ENCODE data around the gene SAFB2. TPM values are rescaled to one million over a fixed set of nuclear protein-coding genes. Genes with fewer than 3 reads are reported as not detected.

The SAFB2 gene
- total RNA-seq, 1 donor from 2014 or later, result 91.9 TPM

DNA sequence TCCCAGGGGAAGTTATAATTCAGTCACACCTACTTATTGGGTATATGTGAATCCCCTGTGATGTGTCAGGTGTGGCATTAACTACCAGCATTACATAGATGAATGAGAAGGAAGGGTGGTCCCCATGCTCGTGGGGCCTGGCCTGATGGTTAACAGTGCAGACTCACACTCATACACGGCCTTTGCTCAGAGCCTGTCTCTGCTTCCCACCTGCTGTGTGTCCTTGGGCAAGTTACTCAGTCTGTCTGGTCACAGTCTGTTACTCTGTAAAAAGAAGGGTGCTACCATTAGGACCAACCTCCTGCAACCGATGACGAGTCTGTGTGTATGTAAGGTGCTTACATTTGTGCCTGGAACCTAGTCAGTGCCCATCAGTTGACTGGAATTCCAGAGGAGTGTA lies 24.1 kb upstream of the SAFB2 start:
- no peaks in the 10 kb centered on the region for H3K4me1 Mint-ChIP-seq (ENCODE audit: unreplicated experiment)
- no peak overlapping the region for H3K27ac Mint-ChIP-seq (ENCODE audit: unreplicated experiment)
- TF ChIP-seq CTCF (IDR thresholded peaks at IDR 0.05), result no peak
- no peak overlapping the region for H3K4me3 Mint-ChIP-seq (ENCODE audit: unreplicated experiment)
- H3K9me3 Mint-ChIP-seq (ENCODE audit: unreplicated experiment), result no peaks in the 10 kb centered on the region
- no peaks in the 10 kb centered on the region for H3K27me3 Mint-ChIP-seq (ENCODE audit: unreplicated experiment)
- no peak for DNase-seq (ENCODE audit: extremely low spot score, unreplicated experiment)
- H3K36me3 Mint-ChIP-seq (ENCODE audit: unreplicated experiment), result peaks cover 56% of the 10 kb centered on the region

DNA sequence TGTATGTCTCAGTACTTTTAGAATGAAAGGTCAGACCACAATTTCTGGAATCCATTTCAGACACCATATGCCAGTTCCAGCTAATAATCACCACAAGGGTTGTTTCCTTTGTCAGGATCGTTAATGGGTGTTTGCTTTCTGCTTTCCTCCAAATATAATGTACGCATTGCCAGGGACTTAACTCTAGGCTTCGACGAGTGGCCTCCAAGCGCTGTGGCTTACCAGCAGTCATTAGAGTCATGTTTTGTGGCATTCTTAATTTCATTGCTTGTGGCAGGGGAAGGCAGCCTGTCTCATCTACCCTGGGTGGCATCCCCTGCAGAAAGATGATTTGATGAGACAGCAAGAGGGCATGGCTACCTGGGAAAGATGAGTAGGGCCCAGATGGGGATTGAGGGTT lies 22.8 kb upstream of the SAFB2 start:
- TF ChIP-seq CTCF (IDR thresholded peaks at IDR 0.05), result no peak
- Mint-ChIP-seq H3K9me3 (ENCODE audit: unreplicated experiment) (no peaks in the 10 kb centered on the region), H3K4me1 (ENCODE audit: unreplicated experiment) (no peaks in the 10 kb centered on the region), H3K4me3 (ENCODE audit: unreplicated experiment) (no peak overlapping the region), H3K36me3 (ENCODE audit: unreplicated experiment) (peaks cover 52% of the 10 kb centered on the region), H3K27me3 (ENCODE audit: unreplicated experiment) (no peaks in the 10 kb centered on the region), H3K27ac (ENCODE audit: unreplicated experiment) (no peak overlapping the region)
- DNase-seq (ENCODE audit: extremely low spot score, unreplicated experiment), result no peak

DNA sequence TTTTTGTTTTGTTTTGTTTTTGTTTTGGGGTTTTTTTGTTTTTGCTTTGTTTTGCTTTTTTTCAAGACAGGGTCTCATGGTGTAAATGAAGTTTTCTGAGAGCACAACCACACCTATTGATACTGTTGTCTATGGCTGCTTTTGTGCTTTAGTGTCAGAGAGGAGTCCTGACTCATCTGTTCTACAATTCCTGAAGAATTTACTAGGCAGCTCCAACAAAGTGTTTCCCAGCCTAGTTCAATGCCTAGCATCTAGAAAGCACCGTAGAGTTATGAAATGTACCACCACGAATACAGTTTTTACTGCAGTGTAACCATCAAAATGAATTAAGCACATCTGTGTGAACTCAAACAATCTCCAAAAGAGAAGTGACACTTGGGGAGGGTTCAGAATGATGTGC lies 21.5 kb upstream of the SAFB2 start:
- no peak for DNase-seq (ENCODE audit: extremely low spot score, unreplicated experiment)
- Mint-ChIP-seq H3K27me3 (ENCODE audit: unreplicated experiment) (no peaks in the 10 kb centered on the region), H3K9me3 (ENCODE audit: unreplicated experiment) (no peaks in the 10 kb centered on the region), H3K4me3 (ENCODE audit: unreplicated experiment) (no peak overlapping the region), H3K4me1 (ENCODE audit: unreplicated experiment) (no peaks in the 10 kb centered on the region), H3K27ac (ENCODE audit: unreplicated experiment) (no peak overlapping the region), H3K36me3 (ENCODE audit: unreplicated experiment) (peaks cover 43% of the 10 kb centered on the region)
- no peak for TF ChIP-seq CTCF (IDR thresholded peaks at IDR 0.05)

GRCh38 chr19:5643060-5643459 lies 20.5 kb upstream of the SAFB2 start:
- H3K9me3 Mint-ChIP-seq (ENCODE audit: unreplicated experiment), result no peaks in the 10 kb centered on the region

GRCh38 chr19:5642204-5642603 lies 19.6 kb upstream of the SAFB2 start:
- DNase-seq (ENCODE audit: extremely low spot score, unreplicated experiment), result no peak
- peak overlapping the region; percentile 18 for H3K27ac Mint-ChIP-seq (ENCODE audit: unreplicated experiment)
- H3K36me3 Mint-ChIP-seq (ENCODE audit: unreplicated experiment), result peaks cover 34% of the 10 kb centered on the region
- H3K4me3 Mint-ChIP-seq (ENCODE audit: unreplicated experiment), result no peak overlapping the region
- H3K27me3 Mint-ChIP-seq (ENCODE audit: unreplicated experiment), result no peaks in the 10 kb centered on the region
- H3K4me1 Mint-ChIP-seq (ENCODE audit: unreplicated experiment), result no peaks in the 10 kb centered on the region
- TF ChIP-seq CTCF (IDR thresholded peaks at IDR 0.05), result no peak
- no peaks in the 10 kb centered on the region for H3K9me3 Mint-ChIP-seq (ENCODE audit: unreplicated experiment)

More at GRCh38 chr19:5643060-5643459, 20.5 kb upstream of the SAFB2 start:
- no peak overlapping the region for H3K27ac Mint-ChIP-seq (ENCODE audit: unreplicated experiment)
- no peak for TF ChIP-seq CTCF (IDR thresholded peaks at IDR 0.05)
- H3K4me1 Mint-ChIP-seq (ENCODE audit: unreplicated experiment), result no peaks in the 10 kb centered on the region
- DNase-seq (ENCODE audit: extremely low spot score, unreplicated experiment), result no peak
- H3K36me3 Mint-ChIP-seq (ENCODE audit: unreplicated experiment), result peaks cover 38% of the 10 kb centered on the region
- no peak overlapping the region for H3K4me3 Mint-ChIP-seq (ENCODE audit: unreplicated experiment)
- no peaks in the 10 kb centered on the region for H3K27me3 Mint-ChIP-seq (ENCODE audit: unreplicated experiment)
